ENCODE results near the gene SLC35B2.
A peak's percentile ranks its signal among the peaks of the same experiment; 100 is the strongest.

The SLC35B2 gene, protein sequence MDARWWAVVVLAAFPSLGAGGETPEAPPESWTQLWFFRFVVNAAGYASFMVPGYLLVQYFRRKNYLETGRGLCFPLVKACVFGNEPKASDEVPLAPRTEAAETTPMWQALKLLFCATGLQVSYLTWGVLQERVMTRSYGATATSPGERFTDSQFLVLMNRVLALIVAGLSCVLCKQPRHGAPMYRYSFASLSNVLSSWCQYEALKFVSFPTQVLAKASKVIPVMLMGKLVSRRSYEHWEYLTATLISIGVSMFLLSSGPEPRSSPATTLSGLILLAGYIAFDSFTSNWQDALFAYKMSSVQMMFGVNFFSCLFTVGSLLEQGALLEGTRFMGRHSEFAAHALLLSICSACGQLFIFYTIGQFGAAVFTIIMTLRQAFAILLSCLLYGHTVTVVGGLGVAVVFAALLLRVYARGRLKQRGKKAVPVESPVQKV

DNA sequence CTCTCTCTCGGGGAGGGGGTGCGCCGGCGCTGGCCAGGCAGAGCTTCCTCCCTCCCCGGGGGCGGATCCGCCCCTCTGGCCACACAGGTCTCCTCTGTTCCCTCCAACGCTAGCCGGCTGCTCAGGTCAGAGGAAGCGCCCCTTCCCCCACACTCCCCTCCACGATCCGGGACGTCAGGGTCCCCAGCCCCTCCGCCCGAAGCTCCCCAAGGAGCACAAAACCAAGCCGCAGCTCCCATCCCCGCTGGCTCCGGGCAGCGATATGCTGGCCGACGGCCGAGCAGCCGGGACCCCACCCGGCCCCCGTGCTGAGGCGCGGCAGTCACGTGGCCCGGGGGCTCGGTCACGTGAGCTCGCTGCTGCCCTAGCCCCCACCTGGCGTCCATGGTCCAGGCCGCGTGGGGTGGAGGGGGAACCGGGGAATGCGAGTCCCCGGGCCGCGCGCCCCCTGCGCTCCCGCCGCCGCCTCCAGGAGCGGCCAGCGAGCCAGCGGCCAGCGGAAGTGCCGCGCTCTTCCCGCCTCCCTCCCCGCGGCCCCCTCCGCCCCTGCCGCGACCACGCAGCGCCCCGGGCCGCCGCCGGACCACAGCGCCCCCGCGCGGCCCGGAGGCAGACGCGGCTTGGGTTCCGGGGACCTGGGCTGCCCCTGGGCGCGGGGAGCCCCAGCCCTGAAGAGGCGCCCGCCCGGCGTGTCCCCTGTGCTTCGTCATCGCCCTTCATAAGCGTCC lies at the start of gene SLC35B2:
TSS of gene SLC35B2 (minus strand) at position 504 of the 728 bp plus-strand sequence. CDS start at position 386, 118 bp downstream.
- DNase-seq = peak in 1 of 2 experiments; percentile 88

- DNase-seq = no peak
Observed at GRCh38 chr6:44306710-44307109, 49.4 kb upstream of the SLC35B2 start.

DNA sequence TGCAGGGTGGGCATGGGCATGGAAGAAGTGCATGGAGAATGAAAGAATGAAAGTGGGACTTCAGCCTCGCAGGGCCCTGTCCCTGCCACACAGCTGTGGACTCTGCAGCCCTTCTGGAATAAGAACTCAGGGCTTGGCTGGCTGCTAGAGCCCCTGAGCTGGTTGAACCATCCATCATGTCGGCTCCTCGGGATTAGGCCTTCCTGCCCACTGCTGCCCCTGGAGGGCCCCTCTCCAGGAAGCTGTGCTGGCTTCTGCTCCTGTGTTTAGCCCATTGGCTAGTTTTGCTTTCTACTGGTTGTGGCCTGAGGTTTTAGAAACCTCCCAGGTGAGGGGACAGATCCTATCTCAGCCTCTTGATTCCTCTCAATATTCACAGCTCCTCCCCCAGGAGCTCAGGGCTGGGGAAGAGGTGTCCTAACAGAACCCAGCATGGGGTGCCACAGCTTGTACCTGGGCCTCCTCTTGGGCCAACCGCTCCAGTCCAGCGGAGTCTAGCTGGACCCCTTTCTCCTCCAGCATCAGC lies 47.9 kb upstream of the SLC35B2 start:
- DNase-seq = no peak

DNA sequence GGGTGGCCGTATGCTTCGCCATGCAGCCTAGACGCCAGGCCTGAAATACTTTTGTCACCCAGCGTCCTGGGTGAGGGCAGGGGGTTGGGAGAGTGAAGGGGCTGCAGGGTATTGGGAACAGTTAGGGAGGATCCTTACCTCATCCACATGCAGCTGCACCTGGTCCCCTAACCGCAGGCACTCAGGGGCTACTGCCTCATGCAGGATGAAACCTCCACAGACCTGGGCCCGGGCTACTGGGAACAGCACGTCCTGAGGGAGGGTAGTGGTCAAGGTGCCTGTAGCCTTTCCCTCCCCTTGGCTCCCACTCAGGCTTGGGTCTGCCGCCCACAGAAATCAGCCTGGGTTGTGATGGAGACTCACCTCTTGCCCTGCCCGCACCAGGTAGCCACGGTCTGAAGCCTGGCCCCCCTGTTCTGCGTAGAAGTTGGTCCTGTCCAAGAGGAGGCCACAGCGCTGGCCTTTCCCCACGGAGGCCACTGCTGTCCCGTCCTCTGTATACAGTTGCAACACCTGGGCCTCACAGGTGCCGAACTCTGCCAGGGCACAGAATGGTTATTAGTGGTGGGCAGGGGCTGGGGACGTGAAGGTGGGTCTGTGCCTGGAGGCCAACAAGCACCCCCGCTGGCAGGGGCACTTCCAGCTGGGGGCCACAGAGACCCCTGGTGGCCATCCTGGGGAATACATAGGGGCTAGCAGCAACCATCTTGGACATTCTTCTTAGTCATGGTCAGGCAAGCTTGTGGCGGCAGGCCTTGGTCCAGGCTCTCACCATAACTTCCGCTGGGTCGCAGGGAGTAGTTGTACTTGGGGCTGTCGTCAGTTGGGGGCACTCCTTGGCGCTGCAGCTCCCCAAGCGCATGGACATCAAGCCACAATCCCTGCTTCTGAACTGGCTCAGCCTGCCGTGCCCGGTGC lies 47.2 kb upstream of the SLC35B2 start:
- peak in 1 of 2 experiments; percentile 31 for DNase-seq

GRCh38 chr6:44303842-44304241 lies 46.5 kb upstream of the SLC35B2 start:
- no peak for DNase-seq

- no peak for DNase-seq
Observed at GRCh38 chr6:44302856-44303255, 45.5 kb upstream of the SLC35B2 start.

DNA sequence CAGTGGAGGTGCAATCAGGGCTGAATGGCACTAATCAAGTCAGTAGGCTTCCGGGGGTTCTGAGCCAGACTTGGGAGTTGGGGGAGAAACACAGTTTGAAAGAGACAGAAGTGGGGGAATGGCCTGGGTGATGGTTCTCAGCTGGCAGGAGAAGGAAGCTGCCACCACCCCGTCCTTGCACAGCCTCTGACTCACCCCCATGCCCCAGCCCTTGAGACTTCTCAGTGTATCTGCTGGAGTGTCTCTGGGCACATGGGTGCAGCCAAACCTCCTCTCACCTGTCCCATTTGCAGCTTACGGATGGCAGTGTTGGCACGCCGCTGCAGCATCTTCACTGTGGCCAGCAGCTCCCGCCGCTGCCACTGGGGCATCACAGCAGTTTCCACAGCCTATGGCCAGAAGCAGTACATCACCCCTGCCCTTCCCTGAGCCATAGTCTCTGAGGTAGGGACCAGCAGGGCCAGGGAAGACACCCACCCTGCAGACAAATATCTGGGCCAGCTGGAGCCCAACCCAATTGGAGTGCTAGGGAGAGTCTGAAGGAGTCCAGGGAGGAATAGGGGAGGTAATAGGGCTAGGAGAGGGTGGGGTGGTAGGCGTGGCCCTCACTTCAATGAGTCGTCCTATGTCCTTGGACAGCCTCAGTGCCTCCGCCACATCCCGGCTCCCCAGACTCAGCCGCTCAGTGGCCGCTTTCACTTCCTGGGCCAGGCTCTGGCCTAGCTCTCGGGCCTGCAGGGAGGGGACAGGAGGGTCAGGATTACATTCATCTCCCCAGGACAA lies 44.6 kb upstream of the SLC35B2 start:
- no peak for DNase-seq

- DNase-seq = no peak
Observed at GRCh38 chr6:44301106-44301505, 43.8 kb upstream of the SLC35B2 start.

DNA sequence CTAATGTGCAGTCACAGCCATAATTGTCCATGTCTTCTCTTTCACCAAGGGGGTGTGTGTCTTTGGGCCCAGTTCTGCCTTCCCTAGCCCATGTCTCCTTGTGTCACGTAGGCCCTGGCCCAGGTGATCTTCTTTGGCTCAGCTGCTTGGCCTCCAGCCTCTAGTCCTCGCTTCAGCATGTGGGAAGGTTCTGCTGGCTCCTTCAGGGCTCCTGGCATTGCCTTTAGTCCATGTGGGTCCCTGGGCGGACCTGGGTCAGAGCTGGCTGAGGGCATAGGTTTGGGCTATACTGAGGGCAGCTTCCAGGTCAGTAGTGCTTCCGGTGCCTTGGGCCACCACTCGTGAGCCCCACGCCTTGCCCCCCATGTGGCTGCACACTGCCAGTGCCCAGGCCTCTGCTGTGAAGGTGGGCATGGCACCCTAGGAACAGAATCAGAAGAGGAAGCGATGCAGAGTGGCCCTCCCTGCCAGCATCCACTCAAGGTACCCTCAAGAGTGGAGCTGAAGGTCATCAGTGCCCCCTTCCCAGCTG lies 43.0 kb upstream of the SLC35B2 start:
- no peak for DNase-seq

- DNase-seq = no peak
Observed at GRCh38 chr6:44298864-44299263, 41.5 kb upstream of the SLC35B2 start.

DNA sequence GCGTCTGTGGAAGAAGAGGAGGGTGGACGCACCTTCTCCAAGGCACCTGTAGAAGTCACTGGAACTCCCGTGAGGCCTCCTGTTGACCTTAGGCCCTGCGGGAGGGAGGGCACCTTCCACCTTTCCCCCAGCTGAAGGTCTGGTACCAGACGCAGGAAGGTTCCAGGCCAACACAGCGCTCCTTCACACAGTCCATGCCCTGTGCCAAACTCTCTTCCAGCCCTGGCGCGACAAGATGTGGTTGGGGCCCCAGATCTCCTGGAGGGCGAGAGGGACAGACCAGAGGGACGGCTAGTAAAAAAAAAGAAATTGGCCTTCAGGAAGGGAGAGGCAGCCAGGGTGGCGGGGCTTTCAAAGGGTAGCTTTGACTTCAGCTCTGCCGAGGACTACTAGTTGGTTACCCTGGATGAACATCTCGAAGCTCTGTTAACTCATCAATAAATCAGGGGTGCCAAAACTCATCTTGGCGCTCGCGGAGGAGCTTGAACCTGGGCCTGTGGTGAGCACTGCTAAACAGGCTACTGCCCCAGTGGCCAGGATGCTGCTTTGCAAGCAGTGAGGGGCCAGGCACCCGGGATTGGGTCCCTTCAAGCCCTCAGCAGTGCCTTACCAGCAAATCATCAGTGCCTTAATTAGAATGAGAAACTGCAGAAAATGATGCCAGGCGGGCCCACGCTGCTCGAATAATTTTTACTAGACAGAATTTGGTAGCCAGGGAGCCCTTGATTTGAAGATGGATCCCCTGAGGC lies 40.9 kb upstream of the SLC35B2 start:
- DNase-seq = no peak

- DNase-seq = peak in 1 of 2 experiments; percentile 77
Observed at GRCh38 chr6:44297063-44298038, 40.0 kb upstream of the SLC35B2 start.

DNA sequence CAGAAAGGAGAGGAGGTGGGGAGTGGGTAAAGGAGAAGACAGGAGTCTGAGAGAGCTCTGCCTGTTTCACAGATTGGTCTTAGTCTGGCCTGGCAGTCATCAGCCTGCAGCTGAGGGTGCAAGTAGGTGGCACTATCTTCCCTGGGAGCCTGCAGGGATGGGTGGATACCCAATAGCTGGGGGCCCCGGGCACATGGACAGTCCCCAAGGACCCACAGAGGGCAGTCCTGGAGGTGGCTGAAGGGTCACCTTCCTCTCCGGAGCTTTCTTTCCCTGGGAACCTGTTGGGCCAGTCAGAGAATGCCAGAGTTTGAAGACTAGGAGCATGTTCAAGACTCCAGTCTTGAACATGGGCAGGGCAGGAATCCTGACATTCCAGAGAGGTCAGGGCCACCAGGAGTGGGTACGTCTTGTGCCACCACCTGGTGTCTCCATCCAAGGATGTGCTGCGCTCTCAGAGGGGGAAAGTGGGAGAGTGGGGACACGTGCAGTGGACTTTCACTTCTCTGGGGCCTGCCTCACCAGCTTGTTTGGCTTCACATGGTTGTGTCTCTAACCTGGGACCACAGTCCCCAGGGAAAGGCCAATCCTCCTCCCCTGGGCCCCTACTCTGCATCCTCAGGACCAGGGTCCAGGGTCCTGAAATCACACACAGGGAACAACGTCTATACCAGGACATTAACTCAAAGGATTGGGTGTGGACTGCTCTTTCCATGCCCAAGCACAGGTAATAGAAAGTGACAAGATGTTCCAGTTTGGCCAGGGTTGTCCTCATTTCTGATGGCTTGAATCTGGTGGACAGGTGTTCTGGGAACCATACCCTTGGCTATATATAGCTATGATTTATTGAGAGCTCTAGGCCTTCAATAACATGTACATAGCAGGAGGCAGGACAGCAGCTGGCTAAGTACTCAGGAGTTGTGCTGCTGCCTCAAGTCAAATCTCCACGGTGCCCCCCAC lies 37.8 kb upstream of the SLC35B2 start:
- no peak for DNase-seq

- DNase-seq = no peak
Observed at GRCh38 chr6:44292661-44293365, 35.5 kb upstream of the SLC35B2 start.

- DNase-seq = no peak
Observed at GRCh38 chr6:44291841-44292240, 34.5 kb upstream of the SLC35B2 start.

DNA sequence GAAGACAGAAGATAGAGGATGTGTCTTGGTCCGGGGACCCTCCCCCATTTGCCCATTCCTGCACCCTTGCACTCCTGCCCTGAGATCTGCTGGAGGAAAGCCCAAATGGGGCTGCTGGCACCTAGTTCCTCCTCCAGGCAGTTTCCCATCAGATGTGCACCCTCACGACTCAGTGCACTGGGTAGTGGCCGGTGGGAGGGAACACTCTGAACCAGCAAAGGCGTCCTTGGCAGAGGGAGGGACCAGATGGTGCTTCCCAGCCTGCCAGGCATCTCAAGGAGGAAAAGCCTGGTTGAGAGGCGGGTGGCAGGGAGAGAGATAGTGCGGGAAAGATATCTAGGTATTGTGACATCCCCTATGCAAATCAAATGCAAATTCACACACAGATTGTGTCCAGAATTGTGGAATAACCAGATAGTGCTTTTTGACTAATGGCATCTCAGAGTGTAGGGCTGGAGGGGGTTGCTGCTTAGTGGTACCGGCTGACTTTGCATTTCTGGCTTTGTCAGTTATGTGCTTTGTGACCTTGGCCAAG lies 32.5 kb upstream of the SLC35B2 start:
- DNase-seq = peak in 1 of 2 experiments; percentile 49

DNA sequence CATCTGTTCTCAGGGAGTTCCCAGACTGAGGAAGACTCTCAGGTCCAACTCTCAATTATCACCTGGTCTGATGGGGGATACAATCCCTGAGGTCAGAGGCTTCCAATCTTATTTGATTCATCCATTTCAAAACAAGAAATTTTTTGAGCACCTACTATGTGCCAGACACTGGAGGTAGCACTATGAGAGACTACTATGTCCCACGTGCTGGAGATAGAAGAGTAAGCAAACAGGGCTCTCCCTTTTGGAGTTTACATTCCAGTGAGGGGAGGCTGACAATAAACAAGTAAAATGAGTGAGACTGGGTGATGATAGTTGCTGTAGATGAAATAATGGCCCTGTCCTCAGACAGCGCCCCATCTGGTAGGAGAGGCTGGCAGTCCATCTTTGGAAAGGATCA lies 29.4 kb upstream of the SLC35B2 start:
- DNase-seq = no peak

GRCh38 chr6:44286285-44286565 lies 28.9 kb upstream of the SLC35B2 start:
- DNase-seq = no peak
